ENCODE results near the gene CD79B. TPM values are rescaled to one million over a fixed set of nuclear protein-coding genes. Genes with fewer than 3 reads are reported as not detected.
"Not testable (repeated sequence)": the region's sequence is repeated elsewhere in the genome, so short reads cannot be mapped to it uniquely, and the experiment has no call there.

Gene CD79B
- total RNA-seq, 1 experiment from 2014 or later = 0.10 TPM

DNA sequence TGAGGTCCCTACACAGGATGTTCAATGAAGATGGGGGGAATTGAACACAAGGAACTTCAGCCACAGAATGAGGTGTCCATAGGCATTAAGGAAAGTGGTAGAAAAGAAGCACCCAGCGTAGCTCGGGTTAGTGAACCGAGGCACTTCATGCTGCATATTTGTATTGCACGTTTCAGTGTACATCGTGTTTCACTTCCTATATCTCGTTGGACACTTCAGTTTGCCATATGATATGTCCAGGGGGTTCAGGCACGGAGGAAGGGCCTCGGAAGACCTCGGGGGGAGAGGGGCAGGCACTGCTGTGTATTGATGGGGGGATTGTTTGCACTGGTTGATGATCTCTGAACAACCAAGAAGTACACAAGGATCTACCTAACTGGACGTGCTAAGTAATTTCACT, 16.4 kb downstream of the CD79B start:
- DNase-seq (ENCODE audit: low read depth) = not testable (repeated sequence)

GRCh38 chr17:63914471-63914870, 17.7 kb downstream of the CD79B start:
- DNase-seq (ENCODE audit: low read depth) = no peak

- DNase-seq (ENCODE audit: low read depth) = peak; percentile 40
These were observed 20.5 kb downstream of the CD79B start for GRCh38 chr17:63911657-63912100.

- no peak for DNase-seq (ENCODE audit: low read depth)
These were observed 21.0 kb downstream of the CD79B start, which contains the start of gene CSHL1 for GRCh38 chr17:63911041-63911635. Gene CSHL1 (minus strand): TSS chr17:63911258. CDS start chr17:63911196, 62 bp downstream.

- DNase-seq (ENCODE audit: low read depth) = no peak
These were observed 22.0 kb downstream of the CD79B start for GRCh38 chr17:63910096-63910495.

- DNase-seq (ENCODE audit: low read depth) = not testable (repeated sequence)
These were observed 22.5 kb downstream of the CD79B start for GRCh38 chr17:63909586-63909985.

- not testable (repeated sequence) for DNase-seq (ENCODE audit: low read depth)
These were observed 24.9 kb downstream of the CD79B start for GRCh38 chr17:63907161-63907778.

DNA sequence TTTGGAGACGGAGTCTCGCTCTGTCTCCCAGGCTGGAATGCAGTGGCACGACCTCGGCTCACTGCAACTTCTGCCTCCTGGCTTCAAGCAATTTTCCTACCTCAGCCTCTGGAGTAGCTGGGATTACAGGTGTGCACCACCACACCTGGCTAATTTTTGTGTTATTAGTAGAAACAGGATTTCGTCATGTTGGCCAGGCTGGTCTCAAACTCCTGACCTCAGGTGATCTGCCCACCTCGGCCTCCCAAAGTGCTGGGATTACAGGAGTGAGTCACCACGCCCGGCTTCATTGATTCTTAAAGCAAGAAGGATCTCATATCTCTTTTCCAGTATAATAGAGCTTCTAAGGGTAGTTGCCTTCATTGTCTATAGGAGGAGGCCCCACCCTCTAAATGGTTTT, 27.3 kb downstream of the CD79B start:
- not testable (repeated sequence) for DNase-seq (ENCODE audit: low read depth)

- DNase-seq (ENCODE audit: low read depth) = not testable (repeated sequence)
These were observed 28.3 kb downstream of the CD79B start for GRCh38 chr17:63903787-63904201.

DNA sequence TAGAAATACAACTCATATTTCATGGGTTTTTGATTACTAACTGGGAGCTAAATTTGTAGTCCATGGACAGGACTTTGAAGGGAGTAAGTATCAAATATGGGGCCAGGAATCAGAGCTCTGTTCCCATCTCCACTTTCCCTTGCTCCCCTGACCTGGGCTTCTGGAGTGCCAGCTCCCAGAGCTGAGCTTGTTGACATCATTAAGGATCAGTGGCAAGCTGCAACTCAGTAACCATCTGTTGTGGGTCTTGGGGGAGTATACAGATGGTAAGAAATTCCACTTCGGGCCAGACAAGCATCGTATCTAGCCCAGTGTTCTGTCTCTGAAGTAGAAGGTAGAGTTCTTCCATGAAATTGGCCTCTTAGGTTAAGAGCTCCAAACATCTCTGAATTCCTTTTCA, 30.2 kb downstream of the CD79B start:
- not testable (repeated sequence) for DNase-seq (ENCODE audit: low read depth)

- DNase-seq (ENCODE audit: low read depth) = not testable (repeated sequence)
These were observed 33.0 kb downstream of the CD79B start for GRCh38 chr17:63898899-63899798.

- DNase-seq (ENCODE audit: low read depth) = not testable (repeated sequence)
These were observed 35.4 kb downstream of the CD79B start, which contains the start of gene CSH1 for GRCh38 chr17:63896524-63897354. Gene CSH1 (minus strand): TSS chr17:63896574. CDS start chr17:63896511, 63 bp downstream.

- DNase-seq (ENCODE audit: low read depth) = not testable (repeated sequence)
These were observed 37.3 kb downstream of the CD79B start for GRCh38 chr17:63894821-63895220.

GRCh38 chr17:63894021-63894420, 38.1 kb downstream of the CD79B start:
- not testable (repeated sequence) for DNase-seq (ENCODE audit: low read depth)

GRCh38 chr17:63892316-63893037, 39.7 kb downstream of the CD79B start:
- DNase-seq (ENCODE audit: low read depth) = not testable (repeated sequence)

GRCh38 chr17:63889026-63889848, 42.9 kb downstream of the CD79B start:
- DNase-seq (ENCODE audit: low read depth) = not testable (repeated sequence)

GRCh38 chr17:63885119-63885518, 47.0 kb downstream of the CD79B start:
- not testable (repeated sequence) for DNase-seq (ENCODE audit: low read depth)

GRCh38 chr17:63882626-63883126, 49.5 kb downstream of the CD79B start:
- DNase-seq (ENCODE audit: low read depth) = not testable (repeated sequence)
